HepG2 (cell line): ENCODE results near the gene GABRG3.

ENCODE experiments used
- RAD21 ChIP-seq: fragments of 450-650 bp; formaldehyde crosslinking; IDR thresholded peaks from 2 replicates; pipeline ENCODE4 v1.5.0; 2020; ENCODE audit warnings: mild to moderate bottlenecking
- TCF7L2 ChIP-seq: IDR thresholded peaks from 2 replicates; pipeline ENCODE4 v1.6.1; 2011; ENCODE audit warnings: mild to moderate bottlenecking, low read depth, low read length, moderate library complexity
- TOPORS ChIP-seq: sonication (generic); formaldehyde crosslinking; IDR thresholded peaks from 2 replicates; pipeline ENCODE4 v1.8.0; 2023; ENCODE audit warnings: mild to moderate bottlenecking, missing genetic modification reagents
- YY1 ChIP-seq: IDR thresholded peaks from 2 replicates; pipeline ENCODE4 v1.6.1; 2011; ENCODE audit warnings: low read length, low read depth, moderate library complexity, mild to moderate bottlenecking; ENCODE audit not compliant: insufficient read depth, insufficient replicate concordance
- ZMYM3 ChIP-seq: sonication (generic); formaldehyde crosslinking; IDR thresholded peaks from 2 replicates; pipeline ENCODE4 v1.5.1; 2020; ENCODE audit warnings: mild to moderate bottlenecking, missing genetic modification reagents
- ZNF564 ChIP-seq: sonication (generic); formaldehyde crosslinking; IDR thresholded peaks from 2 replicates; pipeline ENCODE4 v1.8.1; 2023; ENCODE audit warnings: mild to moderate bottlenecking, missing genetic modification reagents

DNA sequence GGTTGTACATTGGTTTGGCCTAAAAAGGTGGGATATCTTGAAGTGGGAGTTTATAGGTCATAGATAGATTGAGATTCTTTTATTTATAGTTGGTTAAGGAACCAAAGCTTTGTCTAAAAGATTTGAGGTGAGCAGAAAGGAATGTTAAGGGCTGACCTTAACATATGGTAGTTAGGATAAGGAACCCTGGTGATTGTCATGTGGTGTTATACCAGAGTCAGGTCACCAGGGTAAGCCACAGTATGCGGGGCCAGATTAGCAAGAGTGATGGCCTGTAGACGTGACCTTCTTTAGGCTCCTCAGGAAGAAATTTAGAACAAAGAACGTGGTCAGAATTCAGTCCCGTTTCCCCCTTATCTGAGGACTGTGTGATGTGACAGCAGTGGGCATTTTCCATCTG lies 249.2 kb downstream of the GABRG3 start:
- no peak for TF ChIP-seq ZNF564 (CRISPR knock-in tag)
- TF ChIP-seq ZMYM3: no peak
- no peak for TF ChIP-seq YY1
- no peak for TF ChIP-seq RAD21 (CRISPR knock-in tag)
- TF ChIP-seq TOPORS (CRISPR knock-in tag): no peak
- no peak for TF ChIP-seq TCF7L2
